SK-N-MC (cell line): ENCODE data around the gene PRKACB.

Experiments
- EZH2 ChIP-seq: fragments of 200-600 bp; sonication (generic); IDR thresholded peaks from one replicate; pipeline ENCODE4 v1.6.1; 2017; ENCODE audit warnings: antibody characterized with exemption
- POLR2AphosphoS5 ChIP-seq: IDR thresholded peaks from 2 replicates; pipeline ENCODE4 v1.6.1; 2012; ENCODE audit warnings: mild to moderate bottlenecking, low read depth, low read length, borderline replicate concordance

GRCh38 chr1:84133479-84133878 is 10.6 kb upstream of the PRKACB start:
- TF ChIP-seq EZH2, result no peak
- no peak for TF ChIP-seq POLR2AphosphoS5
